ENCODE data around the gene FER.
"Not testable (repeated sequence)": the region's sequence is repeated elsewhere in the genome, so short reads cannot be mapped to it uniquely, and the experiment has no call there.

The FER gene

DNA sequence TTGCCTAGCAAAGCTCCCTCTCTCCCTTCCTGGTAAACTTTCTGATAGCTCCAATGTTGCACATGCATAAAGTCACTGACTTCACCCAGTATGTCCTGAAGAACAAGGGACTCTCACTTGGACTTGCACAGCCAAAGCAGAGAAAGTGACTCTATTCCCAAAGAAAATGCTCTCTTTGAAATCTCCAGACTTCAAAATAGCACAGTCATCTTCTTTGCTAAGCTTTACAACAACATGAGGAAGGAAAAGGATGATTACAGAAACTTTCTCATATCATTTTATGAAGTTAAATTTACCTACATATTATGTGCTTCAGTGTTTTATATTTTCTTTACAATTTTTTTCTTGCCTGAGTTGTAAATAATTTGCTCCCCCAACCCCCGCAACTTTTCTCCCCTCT is 397.4 kb downstream of the FER start:
- DNase-seq: no peak

DNA sequence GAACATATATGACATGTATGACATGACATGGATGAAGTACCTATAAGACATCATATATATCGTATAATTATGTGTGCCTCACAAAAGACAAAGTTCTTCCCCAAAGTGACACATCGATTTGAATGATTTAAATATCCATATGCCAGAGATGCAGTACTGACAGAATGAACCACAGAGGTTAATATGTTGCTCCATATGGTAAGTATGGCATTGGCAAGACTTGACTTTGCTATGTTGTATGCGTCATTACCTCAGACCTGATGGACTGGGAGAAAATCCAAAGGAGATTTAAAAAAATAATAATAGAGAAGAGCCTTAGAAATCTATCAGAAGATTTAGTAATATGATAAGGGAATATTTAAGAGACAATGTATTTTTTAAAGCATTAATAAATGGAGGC is 398.9 kb downstream of the FER start:
- DNase-seq: no peak

DNA sequence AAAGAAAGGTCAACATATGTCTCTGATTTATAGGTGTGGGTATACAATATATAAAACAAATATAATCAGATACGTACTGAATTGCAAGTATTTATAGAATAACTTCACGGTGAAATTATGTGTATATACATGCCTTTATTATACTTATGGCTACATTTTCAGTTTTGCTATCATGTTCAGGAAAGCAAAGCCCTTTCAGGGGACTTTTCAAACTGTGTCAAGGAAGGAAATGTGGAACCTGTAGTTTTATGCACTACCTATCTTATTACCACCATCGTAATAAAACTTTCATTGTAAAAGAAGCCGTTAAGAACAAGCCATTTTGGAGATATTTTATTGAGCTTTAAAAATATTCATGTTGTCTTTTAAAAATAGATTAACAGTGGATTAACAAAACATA is 404.9 kb downstream of the FER start:
- no peak for DNase-seq

DNA sequence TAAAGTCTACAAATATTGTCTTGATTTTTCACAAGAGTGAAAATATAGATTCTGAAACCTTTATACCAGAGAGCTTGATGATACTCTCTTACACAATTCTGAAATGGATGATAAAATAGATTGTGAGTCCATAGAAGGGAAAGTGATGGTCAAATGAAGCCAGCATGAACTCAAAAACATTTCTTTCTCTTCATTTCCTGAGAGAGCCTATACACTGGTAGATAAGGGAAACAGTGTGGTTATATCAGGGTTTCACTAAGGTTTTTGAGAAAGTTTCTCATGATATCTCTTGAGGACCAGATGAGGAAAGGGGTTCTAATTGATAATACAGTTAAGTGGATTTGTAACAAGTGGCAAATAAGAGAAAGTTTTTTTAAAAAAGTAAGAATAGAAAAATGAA is 407.9 kb downstream of the FER start:
- no peak for DNase-seq

DNA sequence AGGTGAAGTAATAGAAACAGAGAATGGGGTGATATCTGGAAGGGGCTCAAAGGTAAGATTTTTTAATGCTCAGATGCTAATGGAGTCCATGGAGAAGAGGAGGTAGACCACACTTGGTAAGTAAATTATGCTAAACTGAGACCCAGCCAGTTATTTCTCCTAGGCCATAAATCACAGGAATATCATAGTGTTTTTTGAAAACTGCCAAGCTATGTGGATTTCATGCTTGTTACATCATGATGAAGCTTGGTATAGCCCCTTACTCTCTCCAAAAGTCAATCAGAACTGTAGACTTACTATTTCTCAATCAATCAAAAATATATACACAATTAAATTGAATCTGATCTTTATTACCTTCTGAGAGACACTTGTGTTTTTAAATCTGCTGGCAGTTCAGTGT is 409.2 kb downstream of the FER start:
- no peak for DNase-seq

DNA sequence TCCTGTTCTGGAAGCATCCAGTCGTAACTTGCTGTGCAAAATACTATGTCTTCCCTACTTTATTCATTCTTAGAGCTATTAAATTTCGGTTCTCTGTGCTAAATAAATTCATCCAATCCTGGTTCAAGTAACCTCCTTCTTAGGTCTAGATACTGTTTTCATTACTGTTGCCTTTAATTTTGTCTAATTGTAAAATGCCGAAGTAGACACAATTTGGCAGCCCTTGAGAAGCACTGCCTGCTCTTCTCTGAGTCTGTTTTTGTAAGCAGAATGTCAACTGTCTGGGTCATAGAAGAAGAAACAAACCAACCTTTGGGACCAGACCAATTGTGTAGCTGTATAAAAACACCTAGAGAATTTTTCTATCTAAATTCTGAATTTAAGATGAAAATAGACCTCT is 412.8 kb downstream of the FER start:
- no peak for DNase-seq

DNA sequence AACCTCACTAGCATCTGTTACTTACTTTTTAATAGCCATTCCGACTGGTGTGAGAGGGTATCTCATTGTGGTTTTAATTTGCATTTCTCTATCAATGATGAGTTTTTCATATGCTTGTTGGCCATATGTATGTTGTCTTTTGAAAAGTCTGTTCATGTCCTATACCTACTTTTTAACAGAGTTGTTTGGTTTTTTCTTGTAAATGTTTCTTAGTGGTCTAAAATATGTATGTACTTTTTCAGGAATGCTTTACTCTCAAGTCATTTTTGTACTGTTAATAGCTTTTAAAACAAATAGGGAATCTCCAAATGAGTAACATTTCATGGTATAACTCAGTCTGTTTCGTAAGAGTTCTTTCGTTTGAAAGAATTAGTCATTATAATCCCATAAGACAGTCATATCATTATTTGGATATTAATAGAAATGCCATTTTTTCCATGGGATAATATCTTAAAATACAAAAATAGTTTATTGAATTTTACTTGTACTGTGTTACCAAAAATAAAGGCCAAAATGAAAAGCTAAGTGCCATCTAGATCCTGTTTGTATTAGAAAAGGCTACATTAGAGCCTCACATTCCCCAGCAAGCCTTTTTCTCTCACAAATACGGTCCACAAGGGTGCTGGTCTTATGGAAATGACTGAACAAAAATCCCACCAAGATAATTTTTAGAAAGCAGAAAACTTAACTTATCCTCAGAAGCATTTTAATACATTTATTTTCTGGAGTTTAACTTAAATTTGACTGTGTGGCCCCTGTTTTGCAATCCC is 414.4 kb downstream of the FER start:
- no peak for DNase-seq

DNA sequence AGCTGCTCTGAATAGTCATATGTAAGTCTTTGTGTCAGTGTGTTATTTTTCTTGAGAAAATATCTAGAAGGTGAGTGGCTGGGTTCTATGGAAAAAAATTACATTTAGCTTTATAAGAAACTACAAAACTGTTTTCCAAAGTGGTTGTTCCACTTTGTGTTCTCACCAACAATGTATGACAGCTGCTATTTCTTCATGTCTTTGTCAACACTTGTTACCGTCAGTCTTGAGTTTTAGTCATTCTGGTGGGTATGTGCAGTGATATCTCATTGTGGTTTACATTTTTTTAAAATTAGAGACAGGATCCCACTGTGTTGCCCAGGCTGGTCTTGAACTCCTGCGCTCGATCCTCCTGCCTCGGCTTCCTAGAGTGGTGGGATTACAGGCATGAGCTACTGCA is 415.6 kb downstream of the FER start:
- no peak for DNase-seq

DNA sequence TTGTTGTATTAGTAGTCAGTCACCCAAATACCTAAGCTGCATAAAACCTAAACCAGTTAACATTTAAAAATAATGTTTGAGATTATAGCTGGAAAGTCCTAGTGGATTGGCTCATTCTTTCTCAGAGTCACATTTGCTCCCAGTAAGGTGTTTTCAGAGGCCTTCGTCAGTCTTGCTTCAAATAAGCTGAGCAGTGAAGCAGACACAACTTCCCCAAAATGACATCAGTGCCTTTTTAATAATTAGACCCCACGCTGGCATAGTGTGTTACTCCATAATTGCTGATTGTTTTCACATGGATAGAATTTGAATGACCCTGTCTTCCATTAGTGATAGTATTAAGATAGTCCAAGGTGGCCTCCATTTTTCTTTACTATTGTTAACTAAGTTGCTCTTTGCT is 416.3 kb downstream of the FER start:
- no peak for DNase-seq

DNA sequence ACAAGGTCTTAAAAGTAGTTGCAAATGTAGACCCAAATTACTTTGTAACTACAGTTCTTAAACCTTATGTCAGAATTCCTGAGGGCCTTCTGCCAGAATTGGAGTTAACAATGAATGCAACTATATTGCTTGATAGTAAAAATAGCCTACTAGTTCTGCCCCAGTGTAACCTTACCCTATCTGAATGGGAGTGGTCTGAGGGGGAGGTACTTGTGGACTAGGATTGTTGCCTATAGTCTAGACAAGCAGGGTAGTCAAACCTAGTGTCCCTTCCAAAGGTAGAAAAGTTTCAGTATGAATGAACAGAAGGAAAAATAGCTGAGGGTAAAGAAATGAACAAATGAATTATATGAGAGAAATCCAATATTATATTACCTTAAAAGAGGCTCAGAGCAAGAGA is 419.9 kb downstream of the FER start:
- DNase-seq: no peak

DNA sequence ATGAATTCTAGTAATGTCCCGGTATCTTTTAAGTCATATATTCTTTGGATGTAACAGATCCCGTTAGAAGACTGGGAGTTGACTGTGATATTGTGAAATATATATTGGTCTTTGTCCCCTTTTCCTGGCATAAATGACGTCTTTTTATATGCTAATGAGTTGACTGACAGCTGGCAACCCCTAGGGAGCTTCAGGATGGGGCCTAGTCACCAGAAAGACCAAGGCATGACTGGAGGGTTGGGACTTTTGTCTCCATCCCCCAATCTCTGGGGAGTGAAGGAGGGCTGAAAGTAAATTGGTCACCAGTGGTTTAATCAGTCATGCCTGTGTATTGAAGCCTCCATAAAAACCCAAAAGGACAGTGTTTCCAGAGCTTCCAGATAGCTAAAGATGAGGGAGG is 420.5 kb downstream of the FER start:
- DNase-seq: no peak

DNA sequence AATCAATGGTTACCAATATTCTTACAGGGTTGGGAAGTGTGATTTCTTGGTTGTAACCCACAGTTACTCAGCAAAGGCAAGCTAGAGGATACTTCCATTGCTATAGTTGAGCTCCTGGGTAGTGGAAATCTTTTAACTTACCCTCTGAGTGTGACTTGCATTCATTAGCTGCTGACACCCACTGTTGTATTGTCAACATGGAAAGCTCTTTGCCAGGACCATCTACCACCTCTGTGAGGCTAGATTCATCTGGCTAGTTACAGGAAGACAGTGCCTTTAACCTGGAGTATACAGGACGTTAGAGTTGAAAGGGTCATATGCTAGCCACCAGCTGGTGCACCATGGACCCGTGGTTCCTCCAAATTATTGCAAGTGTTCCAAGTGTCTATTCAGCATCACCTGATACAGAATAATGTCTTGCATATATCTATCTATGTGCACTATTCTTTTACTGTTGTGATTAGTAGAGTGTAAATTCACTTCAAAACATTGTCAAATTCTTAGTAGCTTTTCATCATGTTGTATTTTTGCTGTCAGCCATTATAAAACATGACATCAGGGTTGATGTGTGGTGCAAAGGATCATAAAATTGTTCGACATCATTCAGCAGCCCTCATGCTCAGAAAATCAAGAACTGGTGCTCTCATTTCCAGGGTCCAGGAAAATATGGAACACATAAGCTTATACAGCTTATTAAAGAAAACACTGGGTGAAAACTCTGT is 423.1 kb downstream of the FER start:
- DNase-seq: no peak

DNA sequence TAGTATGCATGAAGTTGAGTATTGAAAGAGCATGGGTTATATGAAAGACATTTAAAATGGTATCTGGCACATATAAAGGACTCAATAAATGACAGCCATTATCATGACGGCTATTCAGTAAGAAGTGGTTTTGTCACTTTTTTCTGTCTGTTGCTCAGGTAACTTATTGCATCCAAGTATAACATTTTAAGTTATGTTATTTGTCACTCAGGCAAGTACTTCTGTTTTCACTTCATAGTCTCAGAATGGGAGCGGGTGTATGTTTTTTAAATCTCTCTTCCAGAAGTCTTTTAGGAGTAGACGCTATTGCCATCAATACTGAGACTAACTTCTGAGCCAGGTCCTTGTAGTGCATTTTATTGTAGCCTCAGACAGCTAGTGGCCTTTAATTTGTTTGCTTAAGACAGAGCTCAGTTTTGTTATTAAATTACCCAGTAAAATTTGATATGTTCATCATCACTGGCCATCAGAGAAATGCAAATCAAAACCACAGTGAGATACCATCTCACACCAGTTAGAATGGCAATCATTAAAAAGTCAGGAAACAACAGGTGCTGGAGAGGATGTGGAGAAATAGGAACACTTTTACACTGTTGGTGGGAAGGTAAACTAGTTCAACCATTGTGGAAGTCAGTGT is 423.9 kb downstream of the FER start:
- not testable (repeated sequence) for DNase-seq

DNA sequence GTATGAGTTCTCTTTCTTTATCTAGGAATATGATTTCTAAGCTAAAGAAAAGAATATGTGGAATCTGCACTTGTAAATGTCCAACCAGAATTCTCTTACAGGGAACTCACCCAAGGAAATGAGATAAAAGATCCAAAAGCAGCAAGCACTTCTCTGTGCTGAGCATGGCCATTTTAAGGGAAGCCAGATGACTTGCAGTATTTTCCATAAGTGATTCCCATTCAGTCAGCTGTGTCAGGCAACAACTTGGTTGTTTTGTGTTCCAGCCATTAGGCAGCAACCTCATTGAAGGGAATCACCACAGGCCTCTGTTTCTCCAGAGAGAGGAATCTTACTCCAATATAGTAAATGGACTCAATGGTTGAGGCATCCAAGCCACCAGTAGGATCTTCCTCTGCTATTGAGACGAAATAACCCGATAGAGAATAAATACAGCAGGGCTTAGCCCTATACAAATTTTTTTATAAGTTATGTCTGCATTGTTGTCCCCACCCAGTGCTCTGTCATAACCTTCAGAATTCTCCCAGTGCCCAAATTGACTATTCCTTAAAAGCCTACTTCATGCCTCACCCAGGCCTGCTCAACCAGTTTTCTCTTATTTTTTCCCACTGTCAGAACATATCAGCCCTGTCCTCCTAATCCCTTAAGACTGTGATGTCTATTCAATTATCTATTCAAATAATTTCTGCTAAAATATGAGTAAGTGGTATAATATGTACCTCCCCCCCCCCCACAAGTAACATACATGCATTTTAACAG is 425.5 kb downstream of the FER start:
- no peak for DNase-seq

DNA sequence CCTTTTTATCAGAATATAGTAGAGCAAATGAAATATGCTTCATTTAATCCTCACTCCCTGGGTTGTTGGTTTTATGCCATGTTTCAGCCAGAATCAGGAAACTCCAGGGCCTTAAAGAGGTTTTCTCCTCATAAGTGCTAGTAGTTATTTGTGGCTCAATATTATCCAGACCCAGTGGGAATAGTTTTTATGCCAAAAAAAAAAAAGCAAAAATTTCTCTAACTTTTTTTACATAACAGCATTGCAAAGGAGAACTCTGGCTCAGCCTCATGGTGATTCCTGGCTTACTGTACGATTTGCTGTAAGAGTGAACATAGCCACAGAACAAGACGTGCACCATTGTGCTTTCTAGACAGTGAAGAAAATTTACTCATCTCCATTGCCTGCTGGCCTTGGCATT is 429.5 kb downstream of the FER start:
- DNase-seq: no peak

DNA sequence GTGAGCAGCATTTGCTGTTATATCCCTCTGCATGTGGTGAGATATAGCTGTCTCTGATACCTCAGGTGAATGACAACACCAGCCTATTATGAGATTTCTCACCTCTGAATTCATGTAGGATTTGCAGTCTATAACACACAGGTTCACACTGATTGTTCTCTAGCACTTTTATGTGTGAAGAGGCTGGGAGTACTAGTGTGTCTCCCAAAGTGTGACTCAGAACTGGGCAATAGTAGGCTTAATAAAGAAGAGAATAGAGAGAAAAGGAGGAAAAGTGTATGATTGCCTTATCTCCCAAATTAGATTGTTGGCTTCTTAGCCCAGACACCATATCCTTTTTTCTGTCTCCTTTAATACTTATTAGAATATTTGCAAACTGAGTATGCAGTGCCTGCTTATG is 430.1 kb downstream of the FER start:
- DNase-seq: no peak

DNA sequence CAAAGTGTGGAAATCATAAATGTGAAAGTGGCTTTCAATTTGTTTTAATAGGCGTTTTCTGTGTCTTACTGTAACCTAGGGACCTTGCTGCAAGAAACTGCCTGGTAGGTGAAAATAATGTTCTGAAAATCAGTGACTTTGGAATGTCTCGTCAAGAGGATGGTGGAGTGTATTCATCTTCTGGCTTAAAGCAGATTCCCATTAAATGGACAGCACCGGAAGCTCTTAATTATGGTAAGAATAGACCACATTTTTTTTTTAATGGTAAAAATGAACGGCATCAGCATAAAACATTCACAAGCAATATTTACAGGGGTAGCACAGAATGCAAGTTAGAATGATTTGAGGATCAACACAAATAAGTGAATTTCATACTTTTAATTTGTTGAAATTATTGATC is 433.0 kb downstream of the FER start:
- DNase-seq: no peak

DNA sequence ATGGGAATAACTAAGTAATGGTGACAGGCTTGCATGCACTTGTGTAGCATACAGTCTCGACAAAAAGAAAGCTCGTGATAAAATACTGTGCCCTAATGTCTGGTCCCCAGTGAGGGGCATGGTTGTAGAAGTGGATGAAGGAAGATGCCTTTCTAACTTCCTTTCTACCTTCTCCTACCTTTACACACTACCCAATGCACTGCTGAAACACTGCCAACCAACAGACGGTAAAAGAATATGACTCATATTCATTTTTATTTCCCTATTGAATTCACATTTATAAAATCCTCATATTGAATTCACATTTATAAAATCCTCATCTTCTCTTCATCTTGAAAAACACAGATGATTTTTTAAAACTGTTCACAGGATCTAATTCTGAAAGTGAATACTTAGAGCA is 439.1 kb downstream of the FER start:
- DNase-seq: no peak

DNA sequence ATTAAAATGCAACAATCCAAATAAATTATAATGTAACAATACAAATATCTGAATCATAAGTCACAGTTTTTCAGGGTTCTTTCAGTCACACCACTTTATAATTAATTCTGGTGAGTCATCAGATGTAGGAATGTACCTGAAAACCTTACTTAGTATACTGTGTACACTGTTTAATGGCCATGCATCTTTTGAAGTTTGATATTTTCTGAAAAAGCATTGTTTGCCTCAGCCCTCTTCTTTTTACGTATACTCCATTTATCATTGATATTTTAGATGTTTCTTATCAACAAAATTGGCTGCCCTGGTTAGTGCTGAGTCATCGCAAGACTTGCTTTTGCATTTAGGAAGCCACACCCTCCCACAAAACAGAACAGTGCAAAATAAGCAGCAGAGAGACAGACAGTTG is 443.5 kb downstream of the FER start:
- no peak for DNase-seq

DNA sequence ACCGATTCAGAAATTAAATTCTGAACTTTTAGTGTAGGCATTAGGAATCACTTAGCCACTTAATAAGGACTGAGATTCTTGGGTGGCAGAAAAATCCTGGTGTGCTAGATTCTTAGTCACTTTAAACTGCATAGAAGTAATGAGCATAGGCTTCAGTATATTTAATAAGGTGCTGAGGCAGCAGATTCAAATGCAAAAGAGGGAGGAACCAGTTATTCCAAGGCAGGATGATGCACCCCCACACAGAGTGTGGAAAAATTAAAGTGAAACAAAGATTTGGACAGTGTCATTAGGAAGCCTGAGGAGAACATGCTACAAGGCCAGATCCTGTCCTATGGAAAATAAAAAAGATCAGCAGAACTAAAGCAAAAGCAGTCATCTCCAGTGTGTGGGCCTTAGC is 444.3 kb downstream of the FER start:
- DNase-seq: no peak

DNA sequence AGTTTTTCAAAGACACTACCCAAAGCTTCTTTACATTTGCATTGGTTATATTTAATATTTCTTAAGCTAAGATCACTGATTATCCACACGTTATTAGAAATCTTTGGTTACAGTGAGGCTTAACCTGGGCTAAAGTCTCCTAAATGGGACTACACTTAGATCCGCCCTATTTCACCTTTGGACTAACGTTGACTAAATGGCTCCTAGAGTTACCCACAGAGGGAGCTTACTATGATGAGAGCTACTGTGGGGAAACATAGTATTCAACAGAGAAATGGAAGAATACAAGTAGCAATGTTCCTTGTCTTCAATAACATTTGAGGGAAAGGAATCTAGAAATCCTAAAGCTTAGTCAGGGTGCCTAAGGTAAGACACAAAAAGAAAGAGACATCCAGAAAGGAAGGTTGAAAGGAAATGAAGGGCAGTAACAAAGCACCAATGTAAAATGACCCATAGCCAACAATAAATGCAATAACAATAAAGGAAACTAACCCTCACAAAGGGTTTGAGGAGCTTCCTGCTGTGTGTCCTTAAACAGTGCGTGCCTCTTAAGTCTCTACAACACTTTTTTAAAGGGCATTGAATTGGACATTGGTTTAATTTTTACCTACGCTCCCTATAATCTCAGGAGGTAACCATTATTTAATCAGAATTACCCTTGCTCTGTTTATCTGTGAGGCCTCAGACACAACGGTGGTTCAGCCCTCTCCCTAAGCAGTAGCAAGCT is 445.0 kb downstream of the FER start:
- DNase-seq: no peak

DNA sequence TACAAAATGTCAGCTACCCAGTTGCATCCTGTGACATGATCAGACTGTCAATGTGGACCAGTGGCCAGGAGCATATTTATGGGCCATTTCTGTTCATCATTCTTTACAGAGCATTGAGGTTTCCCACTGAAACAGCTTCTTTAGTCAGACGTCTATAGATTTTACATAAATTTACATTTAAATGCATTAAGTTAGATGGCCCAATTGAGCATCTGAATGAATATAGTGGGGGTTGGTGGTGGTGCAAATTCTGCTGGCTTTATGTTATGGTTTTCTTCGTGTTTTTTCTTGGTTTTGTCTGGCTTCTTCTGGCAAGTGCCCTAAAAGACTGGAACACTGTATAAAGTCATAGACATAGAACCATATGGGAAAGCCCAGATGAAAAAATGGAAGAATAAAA is 448.0 kb downstream of the FER start:
- no peak for DNase-seq
